Pons (tissue), 1 donor: ENCODE results near the gene DNAH2.

ENCODE experiments used
- DNase-seq: peaks from one replicate; pipeline ENCODE4 v3.0.0-alpha.2; 2016; ENCODE audit warnings: low spot score

Gene DNAH2

DNA sequence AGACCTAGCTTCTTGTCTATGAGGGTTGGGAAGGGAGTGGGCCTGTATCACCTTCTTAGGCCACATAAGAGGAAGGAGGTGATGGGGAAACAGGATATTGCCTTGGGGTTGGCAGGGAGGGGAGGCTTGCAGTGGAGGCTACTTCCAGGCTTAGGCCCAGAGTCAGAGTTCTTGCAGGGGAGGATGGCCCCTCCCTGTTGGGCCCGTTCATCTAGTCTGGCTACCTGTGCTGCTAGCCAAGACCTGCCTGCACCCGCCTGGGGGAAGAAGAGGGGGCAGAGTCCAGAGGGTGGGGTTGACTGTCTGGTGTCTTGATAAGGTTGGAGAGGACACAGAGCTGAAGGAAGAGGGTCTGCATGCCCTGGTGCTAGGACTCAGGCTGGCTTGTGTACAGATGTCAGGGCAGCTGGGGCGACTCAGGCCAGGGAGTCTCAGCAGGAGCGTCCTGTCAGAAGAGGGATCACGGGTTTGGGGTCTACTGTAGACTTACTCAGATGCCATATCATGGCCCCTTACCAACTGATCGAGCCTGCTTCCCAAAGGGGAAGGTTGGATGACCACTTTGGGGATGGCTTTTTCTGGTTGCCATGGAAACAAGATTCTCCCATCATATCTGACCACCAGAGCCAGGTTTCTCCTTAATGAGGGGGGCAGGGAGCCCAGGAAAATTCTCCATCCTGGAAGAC lies 121.8 kb downstream of the DNAH2 start:
- DNase-seq, result no peak

DNA sequence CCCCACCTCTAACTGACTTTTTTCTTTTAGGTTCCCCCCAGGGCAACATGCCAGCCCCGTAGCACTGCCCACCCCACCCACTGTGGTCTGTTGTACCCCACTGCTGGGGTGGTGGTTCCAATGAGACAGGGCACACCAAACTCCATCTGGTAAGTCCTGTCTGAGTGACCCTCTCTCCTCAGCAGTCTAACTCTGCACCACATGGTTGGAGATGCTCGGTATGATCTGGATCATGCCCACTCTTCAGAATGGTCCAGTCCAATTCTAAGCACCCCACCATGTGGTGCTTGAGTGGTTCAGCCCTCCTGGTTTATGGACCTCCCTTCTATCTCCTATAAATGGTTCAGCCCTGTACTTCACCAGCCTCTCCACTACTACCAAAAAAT lies 122.3 kb downstream of the DNAH2 start:
- no peak for DNase-seq

DNA sequence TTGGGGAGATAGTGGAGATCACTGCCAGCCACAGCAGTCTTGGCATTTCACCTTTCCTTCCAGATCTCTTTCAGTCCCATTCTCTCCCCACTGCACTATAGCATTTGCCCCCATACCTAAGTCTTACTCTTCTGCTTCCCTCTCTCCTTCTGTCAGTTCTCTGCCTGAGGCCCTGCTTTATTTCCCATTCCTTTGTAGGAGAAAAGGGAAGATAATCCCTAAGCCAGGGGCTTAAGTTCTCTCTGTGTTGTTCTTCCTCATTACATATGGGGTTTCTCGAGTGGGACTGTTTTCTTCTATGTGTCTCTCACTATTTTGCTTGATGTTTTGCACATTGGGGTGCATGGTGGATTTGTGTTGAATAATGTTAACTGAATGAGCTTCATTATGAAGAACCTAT lies 122.9 kb downstream of the DNAH2 start:
- DNase-seq, result no peak

DNA sequence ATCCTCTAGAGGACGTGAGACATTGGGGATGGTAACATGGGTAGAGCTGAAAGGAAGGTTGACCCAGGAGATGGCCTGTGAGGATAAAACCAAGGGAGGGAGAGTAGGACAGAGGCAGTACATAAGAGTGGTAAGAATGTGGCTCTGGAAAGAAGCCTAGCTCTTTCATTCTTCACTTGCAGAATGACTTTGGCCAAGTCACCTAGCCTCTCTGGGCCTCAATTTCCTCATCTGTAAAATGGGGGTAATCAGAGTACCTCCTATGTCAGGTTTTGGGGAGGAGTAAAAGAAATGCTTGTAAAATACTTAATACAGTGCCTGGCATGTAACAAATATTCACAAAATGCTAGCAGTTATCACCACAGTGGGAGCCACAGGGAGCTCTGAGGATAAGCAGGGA lies 123.3 kb downstream of the DNAH2 start:
- no peak for DNase-seq

DNA sequence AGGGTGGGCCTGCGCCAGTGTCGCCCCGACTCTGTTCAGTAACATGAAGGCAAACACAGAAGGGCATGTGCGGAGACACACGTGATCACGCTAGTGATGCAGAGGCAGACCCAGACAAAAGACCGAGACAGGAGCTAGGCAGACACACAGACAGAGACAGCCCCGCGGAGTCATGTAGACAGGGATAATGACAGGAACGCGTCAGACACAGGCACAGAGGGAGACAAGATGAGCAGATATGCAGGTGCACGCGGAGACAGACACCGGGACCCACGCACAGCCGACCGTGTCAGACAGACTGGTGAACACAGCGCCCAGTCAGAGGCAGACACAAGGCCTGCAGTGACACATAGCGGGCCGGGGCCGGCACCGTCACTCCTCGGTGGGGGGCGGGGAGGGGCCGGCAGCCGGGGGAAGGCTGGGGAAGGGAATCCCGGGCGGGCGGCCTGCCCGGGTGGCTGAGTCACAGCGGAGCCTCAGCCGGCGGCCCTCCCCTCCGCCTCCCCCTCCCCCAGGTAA lies 123.9 kb downstream of the DNAH2 start:
- DNase-seq, result peak; percentile 86

DNA sequence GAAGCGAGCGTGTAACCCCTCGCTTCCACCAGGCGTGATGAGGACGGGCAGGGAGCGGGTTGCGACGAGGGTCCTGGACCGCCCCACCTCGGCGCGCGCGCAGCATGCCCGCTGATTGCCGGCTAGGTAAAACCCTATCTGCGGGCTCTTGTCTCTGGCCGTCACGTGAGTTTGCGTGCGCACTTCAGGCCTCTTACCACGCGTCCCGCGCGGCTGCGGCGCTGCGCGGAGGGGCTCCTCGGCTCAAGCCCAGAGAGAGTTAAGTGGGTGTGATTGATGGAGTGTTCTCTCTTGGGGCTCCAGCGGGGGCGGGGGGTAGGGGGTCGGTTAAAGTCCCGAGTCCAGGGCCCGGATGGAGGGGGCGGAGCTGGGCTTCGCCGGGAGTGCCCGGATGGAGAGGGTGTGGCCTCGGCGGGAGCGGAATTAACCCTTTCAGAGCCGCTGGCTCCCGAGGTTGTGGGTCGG lies 124.4 kb downstream of the DNAH2 start:
- peak; percentile 86 for DNase-seq

DNA sequence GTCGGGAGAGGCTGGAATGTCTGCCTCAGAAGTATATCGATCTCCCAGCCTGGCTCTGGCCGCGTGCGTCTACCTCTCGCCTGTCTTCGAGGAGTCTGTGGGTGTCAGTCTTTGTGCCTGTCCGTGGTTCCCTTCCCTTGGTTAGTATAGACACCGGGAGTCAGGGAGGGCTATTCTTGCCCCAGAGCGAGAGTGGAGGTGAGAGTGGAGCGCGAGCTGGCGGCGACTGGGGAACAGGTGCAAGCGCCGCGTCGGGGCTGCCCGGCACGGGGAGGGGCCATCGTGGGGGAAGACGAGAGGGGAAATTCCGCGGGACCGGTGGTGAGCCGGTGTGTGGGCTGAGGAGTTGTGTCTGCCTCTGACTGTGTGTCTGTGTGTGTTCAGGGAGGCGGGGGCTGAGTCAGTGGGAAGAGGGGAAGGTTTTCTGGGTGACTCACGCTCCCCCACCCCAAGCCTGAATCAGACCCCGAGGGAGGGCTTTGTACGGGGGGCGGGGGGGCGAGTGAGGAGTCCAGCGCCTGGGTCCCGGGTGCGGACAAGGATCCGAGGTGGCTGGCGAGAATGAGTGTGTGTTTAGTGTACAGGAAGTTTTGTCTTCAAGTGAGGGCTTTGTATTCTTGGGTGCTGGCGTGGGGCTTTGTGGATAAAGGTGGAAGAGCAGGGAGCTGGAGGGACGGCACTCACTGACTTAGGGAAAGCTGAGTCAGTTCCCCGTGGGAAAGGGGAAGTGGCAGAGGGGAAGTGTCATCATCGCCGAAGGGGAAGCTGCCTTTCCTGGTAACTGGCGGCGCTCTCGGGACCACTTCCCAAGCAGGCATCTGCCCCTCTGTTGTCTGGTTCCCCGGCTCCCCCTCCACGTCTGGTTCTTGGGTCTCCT lies 125.1 kb downstream of the DNAH2 start:
- peak; percentile 86 for DNase-seq

DNA sequence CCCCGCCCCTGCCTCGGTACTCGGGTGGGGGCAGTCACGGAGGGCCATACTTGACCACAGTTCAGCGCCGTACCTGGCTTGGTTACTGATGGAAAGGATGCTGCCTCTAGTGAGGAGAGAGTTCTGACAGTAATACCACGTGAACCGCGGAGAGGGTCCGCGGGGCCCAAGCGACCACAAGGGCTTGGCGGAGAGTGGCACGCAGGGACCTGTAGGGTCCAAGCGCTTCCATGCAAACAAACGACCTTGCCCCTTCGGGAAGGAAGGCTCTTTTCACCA lies 125.7 kb downstream of the DNAH2 start:
- DNase-seq, result no peak

DNA sequence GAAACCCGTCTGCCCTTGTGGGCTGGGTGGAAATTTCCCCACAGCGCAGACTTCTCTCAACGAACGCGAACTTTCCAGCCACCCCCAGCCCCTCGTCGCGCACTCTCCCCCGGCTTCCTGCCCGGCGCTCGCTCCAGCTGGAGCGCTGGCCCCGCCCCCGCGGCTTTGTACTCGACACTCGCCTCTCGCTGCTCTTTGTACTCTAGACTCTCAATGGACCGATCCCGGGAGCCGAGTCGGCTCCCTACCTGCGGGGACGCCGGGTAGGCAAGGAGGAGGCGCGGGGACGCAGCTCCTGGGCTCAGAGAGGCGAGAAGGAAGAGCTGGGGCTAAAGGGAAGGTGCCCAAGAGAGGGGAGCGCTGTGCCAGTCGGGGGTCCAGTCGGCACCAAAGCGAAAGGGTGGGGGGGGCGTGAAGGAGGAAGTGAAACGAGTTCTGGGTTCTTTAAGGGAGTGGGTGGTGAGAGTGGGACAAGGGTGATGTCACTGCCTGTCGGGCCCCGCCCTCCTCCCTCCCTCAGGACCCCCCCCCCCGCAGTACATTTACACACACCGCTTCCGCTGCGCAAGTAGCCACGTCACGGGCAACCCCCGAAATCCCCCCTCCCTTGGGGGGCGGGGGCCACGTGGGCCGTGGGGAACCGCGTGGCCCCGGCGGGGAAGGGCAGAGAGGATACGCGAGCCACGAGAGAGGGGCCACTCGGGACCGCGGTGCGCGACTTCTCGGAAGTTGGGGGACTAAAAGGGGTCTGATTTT lies 126.2 kb downstream of the DNAH2 start:
- peak; percentile 78 for DNase-seq

DNA sequence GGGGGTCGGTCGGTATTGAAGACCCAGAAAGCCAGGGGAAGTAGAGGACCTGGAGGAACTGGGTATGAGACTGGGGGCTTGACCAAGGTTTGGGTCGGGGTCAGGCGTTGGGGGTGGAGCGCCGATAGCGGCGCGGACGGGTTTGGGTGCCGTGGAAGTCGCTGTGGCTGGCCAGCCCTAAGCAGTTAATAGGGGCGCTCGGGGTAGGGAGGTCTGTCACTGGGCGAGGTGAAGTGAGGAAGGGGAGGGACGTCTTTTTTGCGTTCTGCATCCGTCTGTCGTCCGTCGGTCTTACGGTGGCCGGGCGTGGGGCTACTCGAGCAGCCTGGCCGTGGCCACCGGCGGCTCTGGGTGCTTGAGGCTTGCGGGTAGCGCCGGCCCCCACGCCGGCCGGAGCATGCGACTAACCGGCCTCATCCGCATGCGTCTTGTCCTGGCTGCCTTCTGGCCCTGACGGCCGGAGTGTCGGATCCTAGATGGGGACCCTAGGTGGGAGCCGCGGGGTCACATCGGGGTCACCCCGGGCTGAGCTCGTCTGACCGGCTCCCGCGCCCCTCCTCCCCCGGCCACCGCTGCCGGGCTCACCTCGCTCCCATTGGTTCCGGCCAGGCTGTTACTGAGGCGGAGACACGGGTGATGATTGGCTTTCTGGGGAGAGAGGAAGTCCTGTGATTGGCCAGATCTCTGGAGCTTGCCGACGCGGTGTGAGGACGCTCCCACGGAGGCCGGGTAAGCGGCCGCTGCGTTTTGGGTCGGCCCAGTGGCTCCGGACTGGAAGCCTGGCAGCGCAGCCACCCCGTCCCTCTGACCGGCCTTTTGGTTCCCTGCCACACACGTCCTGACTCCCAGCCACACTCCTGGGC lies 127.0 kb downstream of the DNAH2 start:
- DNase-seq, result peak; percentile 98

DNA sequence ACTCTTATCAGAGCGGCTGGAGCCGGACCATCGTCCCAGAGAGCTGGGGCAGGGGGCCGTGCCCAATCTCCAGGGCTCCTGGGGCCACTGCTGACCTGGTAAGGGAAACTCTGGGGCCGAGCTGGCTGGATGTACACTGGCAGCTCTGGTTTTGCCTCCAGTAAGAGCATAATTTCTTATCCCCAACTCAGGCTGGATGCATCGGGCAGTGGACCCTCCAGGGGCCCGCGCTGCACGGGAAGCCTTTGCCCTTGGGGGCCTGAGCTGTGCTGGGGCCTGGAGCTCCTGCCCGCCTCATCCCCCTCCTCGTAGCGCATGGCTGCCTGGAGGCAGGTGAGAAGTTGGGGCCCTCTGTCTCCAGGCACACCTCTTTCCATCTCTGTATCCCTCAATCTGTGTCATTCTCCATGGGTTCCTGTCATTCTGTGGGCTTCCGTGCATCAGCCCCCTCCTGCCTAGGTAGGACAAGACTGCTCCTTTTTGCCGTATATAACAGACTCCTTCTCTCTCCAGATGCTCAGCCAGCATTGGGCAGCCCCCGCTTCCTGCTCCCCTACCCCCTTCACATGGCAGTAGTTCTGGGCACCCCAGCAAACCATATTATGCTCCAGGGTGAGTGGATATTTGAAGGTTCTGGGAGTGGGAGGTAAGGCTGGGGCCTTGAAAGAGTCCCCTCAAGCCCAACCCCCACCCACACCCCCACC lies 128.0 kb downstream of the DNAH2 start:
- no peak for DNase-seq

DNA sequence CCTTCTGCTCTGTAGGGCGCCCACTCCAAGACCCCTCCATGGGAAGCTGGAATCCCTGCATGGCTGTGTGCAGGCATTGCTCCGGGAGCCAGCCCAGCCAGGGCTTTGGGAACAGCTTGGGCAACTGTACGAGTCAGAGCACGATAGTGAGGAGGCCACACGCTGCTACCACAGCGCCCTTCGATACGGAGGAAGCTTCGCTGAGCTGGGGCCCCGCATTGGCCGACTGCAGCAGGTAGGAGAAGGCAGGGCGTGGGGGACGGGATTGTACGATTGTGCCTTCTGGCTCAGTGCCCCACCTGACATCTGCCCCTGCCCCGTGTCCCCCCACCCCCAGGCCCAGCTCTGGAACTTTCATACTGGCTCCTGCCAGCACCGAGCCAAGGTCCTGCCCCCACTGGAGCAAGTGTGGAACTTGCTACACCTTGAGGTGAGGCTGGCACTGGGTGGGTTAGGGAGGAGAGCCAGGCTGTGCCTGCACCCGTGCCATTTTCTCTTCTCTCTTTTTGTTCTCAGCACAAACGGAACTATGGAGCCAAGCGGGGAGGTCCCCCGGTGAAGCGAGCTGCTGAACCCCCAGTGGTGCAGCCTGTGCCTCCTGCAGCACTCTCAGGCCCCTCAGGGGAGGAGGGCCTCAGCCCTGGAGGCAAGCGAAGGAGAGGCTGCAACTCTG lies 128.7 kb downstream of the DNAH2 start:
- DNase-seq, result no peak

DNA sequence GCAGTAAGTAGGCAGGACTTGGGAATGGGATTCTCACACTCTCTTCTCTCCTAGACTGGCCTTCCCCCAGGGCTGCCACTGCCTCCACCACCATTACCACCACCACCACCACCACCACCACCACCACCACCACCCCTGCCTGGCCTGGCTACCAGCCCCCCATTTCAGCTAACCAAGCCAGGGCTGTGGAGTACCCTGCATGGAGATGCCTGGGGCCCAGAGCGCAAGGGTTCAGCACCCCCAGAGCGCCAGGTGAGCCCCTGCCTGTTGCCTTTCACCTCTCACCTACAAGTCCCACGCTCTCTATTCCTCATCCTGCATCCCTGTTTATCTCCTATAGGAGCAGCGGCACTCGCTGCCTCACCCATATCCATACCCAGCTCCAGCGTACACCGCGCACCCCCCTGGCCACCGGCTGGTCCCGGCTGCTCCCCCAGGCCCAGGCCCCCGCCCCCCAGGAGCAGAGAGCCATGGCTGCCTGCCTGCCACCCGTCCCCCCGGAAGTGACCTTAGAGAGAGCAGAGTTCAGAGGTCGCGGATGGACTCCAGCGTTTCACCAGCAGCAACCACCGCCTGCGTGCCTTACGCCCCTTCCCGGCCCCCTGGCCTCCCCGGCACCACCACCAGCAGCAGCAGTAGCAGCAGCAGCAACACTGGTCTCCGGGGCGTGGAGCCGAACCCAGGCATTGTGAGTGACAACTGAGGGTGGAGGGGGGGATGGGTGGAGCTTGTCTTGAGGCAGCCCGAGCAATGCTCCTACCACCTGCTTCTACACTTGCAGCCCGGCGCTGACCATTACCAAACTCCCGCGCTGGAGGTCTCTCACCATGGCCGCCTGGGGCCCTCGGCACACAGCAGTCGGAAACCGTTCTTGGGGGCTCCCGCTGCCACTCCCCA lies 129.5 kb downstream of the DNAH2 start:
- DNase-seq, result no peak

DNA sequence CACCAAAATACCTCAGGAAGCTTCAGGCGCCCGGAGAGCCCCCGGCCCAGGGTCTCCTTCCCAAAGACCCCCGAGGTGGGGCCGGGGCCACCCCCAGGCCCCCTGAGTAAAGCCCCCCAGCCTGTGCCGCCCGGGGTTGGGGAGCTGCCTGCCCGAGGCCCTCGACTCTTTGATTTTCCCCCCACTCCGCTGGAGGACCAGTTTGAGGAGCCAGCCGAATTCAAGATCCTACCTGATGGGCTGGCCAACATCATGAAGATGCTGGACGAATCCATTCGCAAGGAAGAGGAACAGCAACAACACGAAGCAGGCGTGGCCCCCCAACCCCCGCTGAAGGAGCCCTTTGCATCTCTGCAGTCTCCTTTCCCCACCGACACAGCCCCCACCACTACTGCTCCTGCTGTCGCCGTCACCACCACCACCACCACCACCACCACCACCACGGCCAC lies 130.6 kb downstream of the DNAH2 start:
- DNase-seq, result no peak

DNA sequence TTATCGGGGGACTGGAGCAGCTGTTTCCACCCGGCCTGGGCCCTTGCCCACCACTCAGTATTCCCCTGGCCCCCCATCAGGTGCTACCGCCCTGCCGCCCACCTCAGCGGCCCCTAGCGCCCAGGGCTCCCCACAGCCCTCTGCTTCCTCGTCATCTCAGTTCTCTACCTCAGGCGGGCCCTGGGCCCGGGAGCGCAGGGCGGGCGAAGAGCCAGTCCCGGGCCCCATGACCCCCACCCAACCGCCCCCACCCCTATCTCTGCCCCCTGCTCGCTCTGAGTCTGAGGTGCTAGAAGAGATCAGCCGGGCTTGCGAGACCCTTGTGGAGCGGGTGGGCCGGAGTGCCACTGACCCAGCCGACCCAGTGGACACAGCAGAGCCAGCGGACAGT lies 131.2 kb downstream of the DNAH2 start:
- DNase-seq, result no peak

DNA sequence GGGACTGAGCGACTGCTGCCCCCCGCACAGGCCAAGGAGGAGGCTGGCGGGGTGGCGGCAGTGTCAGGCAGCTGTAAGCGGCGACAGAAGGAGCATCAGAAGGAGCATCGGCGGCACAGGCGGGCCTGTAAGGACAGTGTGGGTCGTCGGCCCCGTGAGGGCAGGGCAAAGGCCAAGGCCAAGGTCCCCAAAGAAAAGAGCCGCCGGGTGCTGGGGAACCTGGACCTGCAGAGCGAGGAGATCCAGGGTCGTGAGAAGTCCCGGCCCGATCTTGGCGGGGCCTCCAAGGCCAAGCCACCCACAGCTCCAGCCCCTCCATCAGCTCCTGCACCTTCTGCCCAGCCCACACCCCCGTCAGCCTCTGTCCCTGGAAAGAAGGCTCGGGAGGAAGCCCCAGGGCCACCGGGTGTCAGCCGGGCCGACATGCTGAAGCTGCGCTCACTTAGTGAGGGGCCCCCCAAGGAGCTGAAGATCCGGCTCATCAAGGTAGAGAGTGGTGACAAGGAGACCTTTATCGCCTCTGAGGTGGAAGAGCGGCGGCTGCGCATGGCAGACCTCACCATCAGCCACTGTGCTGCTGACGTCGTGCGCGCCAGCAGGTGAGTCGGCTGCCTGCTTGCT lies 131.7 kb downstream of the DNAH2 start:
- DNase-seq, result no peak

DNA sequence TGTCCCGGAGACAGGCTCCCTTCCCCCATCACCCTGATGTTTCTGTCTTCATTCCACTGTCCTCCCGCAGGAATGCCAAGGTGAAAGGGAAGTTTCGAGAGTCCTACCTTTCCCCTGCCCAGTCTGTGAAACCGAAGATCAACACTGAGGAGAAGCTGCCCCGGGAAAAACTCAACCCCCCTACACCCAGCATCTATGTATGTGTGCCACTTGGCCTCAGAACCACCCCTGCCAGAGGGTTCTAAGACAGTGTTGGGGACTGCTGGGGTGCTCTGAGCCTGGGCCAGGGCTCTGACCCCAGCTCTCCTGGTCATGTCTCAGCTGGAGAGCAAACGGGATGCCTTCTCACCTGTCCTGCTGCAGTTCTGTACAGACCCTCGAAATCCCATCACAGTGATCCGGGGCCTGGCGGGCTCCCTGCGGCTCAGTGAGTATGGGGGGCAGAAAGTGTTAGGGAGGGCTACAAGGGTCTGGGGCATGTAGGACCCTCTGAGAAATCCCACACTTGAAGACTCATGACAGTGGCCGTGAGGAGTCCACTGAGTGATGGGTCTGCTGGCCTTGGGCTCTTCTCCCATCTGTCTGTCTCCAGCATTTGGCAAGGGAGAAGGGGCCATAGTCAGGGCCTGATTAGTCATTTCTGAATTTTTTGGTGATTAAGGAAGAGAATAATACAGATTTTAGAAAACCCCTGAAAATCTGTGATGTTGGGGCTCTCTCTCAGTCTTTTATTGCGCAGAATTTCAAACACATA lies 132.4 kb downstream of the DNAH2 start:
- DNase-seq, result no peak
